ENCODE measurements around the gene TFEB. TPM values are rescaled to one million over a fixed set of nuclear protein-coding genes. Genes with fewer than 3 reads are reported as not detected.

Gene TFEB
- total RNA-seq, 1 donor from 2014 or later = 18.6 TPM

- no peak for DNase-seq (ENCODE audit: low spot score in 2 of 2)
Observed at GRCh38 chr6:41677124-41677921, 58.1 kb downstream of the TFEB start.

GRCh38 chr6:41676431-41676830 lies 59.0 kb downstream of the TFEB start:
- Histone ChIP-seq H3K36me3 (no peaks in the 10 kb centered on the region), H3K27ac (no peak overlapping the region), H3K9me3 (no peaks in the 10 kb centered on the region), H3K27me3 (no peaks in the 10 kb centered on the region), H3K4me3 (no peak overlapping the region), H3K4me1 (no peaks in the 10 kb centered on the region)
- TF ChIP-seq CTCF (IDR thresholded peaks at IDR 0.05) = no peak
- no peak for DNase-seq (ENCODE audit: low spot score in 2 of 2)
- intact Hi-C loops (cut with DNase I) = no loop called here

More at GRCh38 chr6:41677124-41677921, 58.1 kb downstream of the TFEB start:
- H3K9me3 ChIP-seq = no peaks in the 10 kb centered on the region
- no peaks in the 10 kb centered on the region for H3K36me3 ChIP-seq
- TF ChIP-seq CTCF (IDR thresholded peaks at IDR 0.05) = no peak
- intact Hi-C loops (cut with DNase I) = no loop called here
- H3K4me1 ChIP-seq = peaks cover 0 to 3% of the 10 kb centered on the region in 2 donors
- no peaks in the 10 kb centered on the region for H3K27me3 ChIP-seq
- no peak overlapping the region for H3K4me3 ChIP-seq
- no peak overlapping the region for H3K27ac ChIP-seq

GRCh38 chr6:41675992-41676391 lies 59.4 kb downstream of the TFEB start:
- no peak for TF ChIP-seq CTCF (IDR thresholded peaks at IDR 0.05)
- H3K9me3 ChIP-seq = no peaks in the 10 kb centered on the region
- H3K27ac ChIP-seq = no peak overlapping the region
- H3K4me3 ChIP-seq = no peak overlapping the region
- DNase-seq (ENCODE audit: low spot score in 2 of 2) = no peak
- H3K4me1 ChIP-seq = no peaks in the 10 kb centered on the region
- no peaks in the 10 kb centered on the region for H3K36me3 ChIP-seq
- intact Hi-C loops (cut with DNase I) = no loop called here
- no peaks in the 10 kb centered on the region for H3K27me3 ChIP-seq

- TF ChIP-seq CTCF (IDR thresholded peaks at IDR 0.05) = no peak
- Histone ChIP-seq H3K27ac (no peak overlapping the region), H3K9me3 (no peaks in the 10 kb centered on the region), H3K36me3 (no peaks in the 10 kb centered on the region), H3K4me1 (no peaks in the 10 kb centered on the region), H3K4me3 (no peak overlapping the region), H3K27me3 (no peaks in the 10 kb centered on the region)
- intact Hi-C loops (cut with DNase I) = no loop called here
- DNase-seq (ENCODE audit: low spot score in 2 of 2) = no peak
Observed at GRCh38 chr6:41675176-41675775, 60.1 kb downstream of the TFEB start.

- Histone ChIP-seq H3K27ac (no peak overlapping the region), H3K4me1 (no peaks in the 10 kb centered on the region)
- intact Hi-C loops (cut with DNase I) = no loop called here
Observed at GRCh38 chr6:41674231-41675000, 61.0 kb downstream of the TFEB start.

More at GRCh38 chr6:41674231-41675000, 61.0 kb downstream of the TFEB start:
- TF ChIP-seq CTCF (IDR thresholded peaks at IDR 0.05) = no peak
- no peak for DNase-seq (ENCODE audit: low spot score in 2 of 2)
- Histone ChIP-seq H3K4me3 (no peak overlapping the region), H3K36me3 (no peaks in the 10 kb centered on the region), H3K9me3 (no peaks in the 10 kb centered on the region), H3K27me3 (no peaks in the 10 kb centered on the region)
